ENCODE results near the gene DLG2. TPM values are rescaled to one million over a fixed set of nuclear protein-coding genes. Genes with fewer than 3 reads are reported as not detected.

Gene DLG2
- total and polyA plus RNA-seq, 7 donors = 0.23 to 5.3 (median 3.4) TPM

- TF ChIP-seq CTCF (IDR thresholded peaks at IDR 0.05) = no peak
- no peaks in the 10 kb centered on the region for H3K4me1 ChIP-seq
- DNase-seq = no peak
- H3K36me3 ChIP-seq (ENCODE audit: insufficient read depth in 1 of 2, low read depth in 1 of 2) = no peaks in the 10 kb centered on the region
- intact Hi-C loops (cut with DNase I) = no loop called here
- H3K27ac ChIP-seq = no peak overlapping the region
- ATAC-seq = no peak
- no peak overlapping the region for H3K4me3 ChIP-seq
- no peaks in the 10 kb centered on the region for H3K27me3 ChIP-seq (ENCODE audit: insufficient read depth in 3 of 3, low read length in 2 of 3)
- WGBS, 3 donors = 75 to 86% (median 82%) methylated on average over 3 of the region's 3 CpGs
- H3K9me3 ChIP-seq = no peaks in the 10 kb centered on the region
Measured at GRCh38 chr11:84130646-84131427, 1496.3 kb downstream of the DLG2 start.

- Histone ChIP-seq H3K4me3 (no peak overlapping the region), H3K27me3 (ENCODE audit: insufficient read depth in 3 of 3, low read length in 2 of 3) (no peaks in the 10 kb centered on the region), H3K4me1 (no peaks in the 10 kb centered on the region), H3K9me3 (no peaks in the 10 kb centered on the region), H3K27ac (no peak overlapping the region), H3K36me3 (ENCODE audit: insufficient read depth in 1 of 2, low read depth in 1 of 2) (no peaks in the 10 kb centered on the region)
- DNase-seq = no peak
- no peak for ATAC-seq
- no peak for TF ChIP-seq CTCF (IDR thresholded peaks at IDR 0.05)
- WGBS, 3 donors = 66 to 92% (median 87%) methylated on average over 2 of the region's 2 CpGs
- intact Hi-C loops (cut with DNase I) = no loop called here
Measured at GRCh38 chr11:84129961-84130576, 1497.1 kb downstream of the DLG2 start.

- ATAC-seq (no peak), DNase-seq (no peak)
- WGBS, 3 donors = 38 to 56% (median 52%) methylated on average over 2 of the region's 2 CpGs
- intact Hi-C loops (cut with DNase I) = no loop called here
- no peak for TF ChIP-seq CTCF (IDR thresholded peaks at IDR 0.05)
- Histone ChIP-seq H3K27me3 (ENCODE audit: insufficient read depth in 3 of 3, low read length in 2 of 3) (no peaks in the 10 kb centered on the region), H3K36me3 (ENCODE audit: insufficient read depth in 1 of 2, low read depth in 1 of 2) (no peaks in the 10 kb centered on the region), H3K4me1 (no peaks in the 10 kb centered on the region), H3K9me3 (no peaks in the 10 kb centered on the region), H3K4me3 (no peak overlapping the region), H3K27ac (no peak overlapping the region)
Measured at GRCh38 chr11:84128840-84129239, 1498.3 kb downstream of the DLG2 start.

- WGBS, 3 donors = 15 to 35% (median 23%) methylated on average over 1 of the region's 1 CpG
- DNase-seq (no peak), ATAC-seq (no peak)
- Histone ChIP-seq H3K36me3 (ENCODE audit: insufficient read depth in 1 of 2, low read depth in 1 of 2) (no peaks in the 10 kb centered on the region), H3K27me3 (ENCODE audit: insufficient read depth in 3 of 3, low read length in 2 of 3) (no peaks in the 10 kb centered on the region), H3K9me3 (no peaks in the 10 kb centered on the region), H3K4me3 (no peak overlapping the region), H3K4me1 (no peaks in the 10 kb centered on the region), H3K27ac (no peak overlapping the region)
- intact Hi-C loops (cut with DNase I) = no loop called here
- TF ChIP-seq CTCF (IDR thresholded peaks at IDR 0.05) = no peak
Measured at GRCh38 chr11:84117394-84117793, 1509.8 kb downstream of the DLG2 start.
